Measurements from ENCODE around the gene OXCT1.
"Not testable (repeated sequence)": the region's sequence is repeated elsewhere in the genome, so short reads cannot be mapped to it uniquely, and the experiment has no call there.

DNA sequence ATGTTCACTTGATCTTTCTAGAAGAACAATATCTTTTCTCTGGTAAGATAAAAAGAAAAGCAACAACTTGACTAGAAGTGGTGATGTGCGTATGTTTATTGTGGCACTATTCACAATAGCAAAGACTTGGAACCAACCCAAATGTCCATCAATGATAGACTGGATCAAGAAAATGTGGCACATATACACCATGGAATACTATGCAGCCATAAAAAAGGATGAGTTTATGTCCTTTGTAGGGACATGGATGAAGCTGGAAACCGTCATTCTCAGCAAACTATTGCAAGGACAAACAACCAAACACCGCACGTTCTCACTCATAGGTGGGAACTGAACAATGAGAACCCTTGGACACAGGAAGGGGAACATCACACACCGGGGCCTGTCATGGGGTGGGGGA, 140.8 kb downstream of the OXCT1 start:
- TF ChIP-seq MAX (CRISPR knock-in tag; IDR thresholded peaks at IDR 0.05); SMAD3 (CRISPR knock-in tag; IDR thresholded peaks at IDR 0.05; ENCODE audit: borderline replicate concordance): not testable (repeated sequence)

All from WTC11 (cell line).